Measurements from ENCODE around the gene NCKAP5.

DNA sequence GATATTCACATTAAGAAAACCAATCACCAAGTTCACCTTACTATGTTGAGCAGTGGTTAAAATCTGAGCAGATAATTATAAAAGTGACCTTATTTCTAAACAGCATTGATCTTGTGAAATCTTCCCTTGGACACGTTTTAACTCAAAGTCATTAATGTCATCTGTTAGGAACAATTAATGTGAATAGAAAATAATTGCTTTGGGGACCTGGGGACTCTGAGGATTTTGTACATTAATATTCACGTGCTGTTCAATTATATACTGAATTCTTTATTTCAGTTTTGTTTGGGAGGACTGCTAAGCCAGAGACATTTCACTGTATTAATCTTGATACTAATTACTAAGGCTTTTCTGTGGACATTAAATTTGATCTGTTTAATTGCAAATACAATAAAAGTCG, 771.2 kb downstream of the NCKAP5 start:
- TF ChIP-seq, protein P1, sequence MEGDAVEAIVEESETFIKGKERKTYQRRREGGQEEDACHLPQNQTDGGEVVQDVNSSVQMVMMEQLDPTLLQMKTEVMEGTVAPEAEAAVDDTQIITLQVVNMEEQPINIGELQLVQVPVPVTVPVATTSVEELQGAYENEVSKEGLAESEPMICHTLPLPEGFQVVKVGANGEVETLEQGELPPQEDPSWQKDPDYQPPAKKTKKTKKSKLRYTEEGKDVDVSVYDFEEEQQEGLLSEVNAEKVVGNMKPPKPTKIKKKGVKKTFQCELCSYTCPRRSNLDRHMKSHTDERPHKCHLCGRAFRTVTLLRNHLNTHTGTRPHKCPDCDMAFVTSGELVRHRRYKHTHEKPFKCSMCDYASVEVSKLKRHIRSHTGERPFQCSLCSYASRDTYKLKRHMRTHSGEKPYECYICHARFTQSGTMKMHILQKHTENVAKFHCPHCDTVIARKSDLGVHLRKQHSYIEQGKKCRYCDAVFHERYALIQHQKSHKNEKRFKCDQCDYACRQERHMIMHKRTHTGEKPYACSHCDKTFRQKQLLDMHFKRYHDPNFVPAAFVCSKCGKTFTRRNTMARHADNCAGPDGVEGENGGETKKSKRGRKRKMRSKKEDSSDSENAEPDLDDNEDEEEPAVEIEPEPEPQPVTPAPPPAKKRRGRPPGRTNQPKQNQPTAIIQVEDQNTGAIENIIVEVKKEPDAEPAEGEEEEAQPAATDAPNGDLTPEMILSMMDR (IDR thresholded peaks at IDR 0.05; ENCODE audit: borderline replicate concordance, extremely low read depth, low read length, poor library complexity, severe bottlenecking) = no peak
- no peak for TF ChIP-seq EZH2 (IDR thresholded peaks at IDR 0.05; ENCODE audit: borderline replicate concordance, low read depth, low read length, severe bottlenecking)

All from DND-41 (cell line).